ENCODE measurements around the gene ZNF561.
"Not testable (repeated sequence)": the region's sequence is repeated elsewhere in the genome, so short reads cannot be mapped to it uniquely, and the experiment has no call there.

The ZNF561 gene

DNA sequence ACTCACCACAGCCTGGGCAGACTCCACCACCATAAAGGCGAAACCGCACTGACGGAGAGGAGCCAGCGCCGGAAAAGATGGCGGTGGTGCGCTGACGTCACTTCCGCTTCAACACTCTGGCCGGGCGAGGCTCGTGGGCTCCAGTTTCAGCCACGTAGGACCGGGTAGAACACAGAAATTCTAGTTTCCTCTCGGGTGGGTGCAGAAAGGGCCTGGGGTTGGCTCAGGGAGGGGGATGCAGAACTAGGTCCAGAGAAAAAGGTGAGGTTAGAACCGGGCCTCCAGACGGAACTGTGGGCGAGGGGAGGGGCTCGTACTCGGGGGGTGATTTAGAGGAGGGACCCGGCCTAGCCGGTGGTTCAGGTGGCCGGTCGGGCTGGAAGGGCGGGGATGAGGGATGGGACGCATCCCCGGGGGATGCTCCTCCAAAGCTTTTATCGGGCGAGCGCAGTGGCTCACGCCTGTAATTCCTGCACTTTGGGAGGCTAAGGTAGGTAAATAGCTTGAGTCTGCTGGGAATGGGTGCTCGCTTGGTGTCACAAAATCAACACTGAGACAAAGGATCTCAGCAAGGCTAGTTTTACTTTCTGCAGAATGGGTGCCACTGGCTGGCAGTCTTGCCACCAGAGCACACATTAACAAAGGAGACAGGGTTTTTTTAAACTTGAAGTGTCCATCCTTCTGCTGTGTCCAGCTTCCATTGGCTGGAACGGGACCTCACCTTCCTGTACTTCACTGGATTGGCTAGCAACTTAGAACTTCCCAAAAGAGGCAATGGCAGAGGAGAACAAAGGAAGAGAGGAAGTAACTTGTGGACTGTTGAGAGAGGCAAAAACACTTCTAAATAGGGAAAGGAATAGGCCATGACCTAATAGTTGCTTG is at the start of gene ZNF561:
TSS of gene ZNF561 (minus strand) at position 77 of the 882 bp plus-strand sequence. CDS start 1,776 bp downstream, outside the sequence.
- Histone ChIP-seq H3K27me3 (no peaks in the 10 kb centered on the region), H3K9me3 (no peaks in the 10 kb centered on the region), H3K27ac (peak within 1 kb of the TSS; percentile 74 to 75), H3K4me1 (peaks cover 0 to 34% (median 16%) of the 10 kb centered on the region in 4 donors), H3K4me3 (peak within 1 kb of the TSS; percentile 57 to 73), H3K36me3 (peaks cover 26 to 31% (median 31%) of the 10 kb centered on the region in 3 donors)
- intact Hi-C loops (cut with DNase I; ENCODE audit: low total_unique reads), result loop anchor here (5.0 to 10.0 kb wide), 2 partner anchors 53 to 309 kb away; partner anchors contain the start of gene ZNF562
- no peak for TF ChIP-seq CTCF (IDR thresholded peaks at IDR 0.05)
- DNase-seq, result peak; percentile 79 to 91

GRCh38 chr19:9668544-9668943 is 47.5 kb upstream of the ZNF561 start:
- Histone ChIP-seq H3K4me1 (no peaks in the 10 kb centered on the region), H3K36me3 (peaks cover 30 to 40% (median 33%) of the 10 kb centered on the region in 3 donors), H3K4me3 (no peak overlapping the region), H3K27ac (no peak overlapping the region), H3K9me3 (peaks cover 0 to 36% (median 14%) of the 10 kb centered on the region in 3 donors), H3K27me3 (no peaks in the 10 kb centered on the region)
- no peak for TF ChIP-seq CTCF (IDR thresholded peaks at IDR 0.05)
- DNase-seq, result no peak
- intact Hi-C loops (cut with DNase I; ENCODE audit: low total_unique reads), result no loop called here

DNA sequence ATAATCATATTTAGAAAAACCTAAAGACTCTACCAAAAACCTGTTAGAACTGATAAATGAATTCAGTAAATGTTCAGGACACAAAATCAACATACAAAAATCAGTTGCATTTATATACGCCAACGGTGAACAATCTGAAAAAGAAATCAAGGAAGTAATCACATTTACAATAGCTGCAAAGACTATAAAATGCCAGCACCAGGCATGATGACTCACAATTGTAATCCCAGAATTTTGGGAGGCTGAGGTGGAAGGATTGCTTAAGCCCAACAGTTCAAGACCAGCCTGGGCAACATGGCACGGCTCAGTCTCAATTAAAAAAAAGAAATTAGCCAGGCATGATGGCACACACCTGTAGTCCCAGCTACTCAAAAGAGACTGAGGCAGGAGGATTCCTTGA is 46.9 kb upstream of the ZNF561 start:
- intact Hi-C loops (cut with DNase I; ENCODE audit: low total_unique reads), result no loop called here
- no peak overlapping the region for H3K27ac ChIP-seq
- no peak for DNase-seq
- H3K27me3 ChIP-seq, result no peaks in the 10 kb centered on the region
- H3K36me3 ChIP-seq, result peaks cover 28 to 36% (median 30%) of the 10 kb centered on the region in 3 donors
- H3K4me3 ChIP-seq, result no peak overlapping the region
- TF ChIP-seq CTCF (IDR thresholded peaks at IDR 0.05), result no peak
- peaks cover 0 to 29% (median 14%) of the 10 kb centered on the region in 3 donors for H3K9me3 ChIP-seq
- no peaks in the 10 kb centered on the region for H3K4me1 ChIP-seq

DNA sequence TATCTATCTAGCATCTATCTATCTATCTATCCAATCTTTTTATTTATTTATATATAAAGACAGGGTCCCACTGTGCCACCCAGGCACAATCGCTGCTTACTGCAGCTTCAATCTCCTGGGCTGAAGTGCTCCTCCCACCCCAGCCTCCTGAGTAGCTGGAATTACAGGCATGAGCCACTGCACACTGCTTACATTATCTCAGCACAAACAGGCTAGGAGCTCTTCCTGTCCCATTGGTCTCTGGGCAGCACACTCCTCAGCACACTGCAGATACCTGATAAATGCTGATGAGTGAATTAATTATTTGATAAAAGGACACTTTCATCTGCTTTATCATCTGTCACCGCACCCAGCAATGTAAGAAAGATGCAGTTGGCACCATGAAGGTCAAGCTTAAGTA is 37.7 kb upstream of the ZNF561 start:
- peaks cover 0 to 12% (median 11%) of the 10 kb centered on the region in 3 donors for H3K9me3 ChIP-seq
- H3K27me3 ChIP-seq, result no peaks in the 10 kb centered on the region
- TF ChIP-seq CTCF (IDR thresholded peaks at IDR 0.05), result no peak
- H3K36me3 ChIP-seq, result peaks cover 47 to 68% (median 58%) of the 10 kb centered on the region in 3 donors
- DNase-seq, result no peak
- H3K27ac ChIP-seq, result no peak overlapping the region
- intact Hi-C loops (cut with DNase I; ENCODE audit: low total_unique reads), result no loop called here
- no peaks in the 10 kb centered on the region for H3K4me1 ChIP-seq
- no peak overlapping the region for H3K4me3 ChIP-seq

- H3K36me3 ChIP-seq, result peaks cover 82 to 96% (median 95%) of the 10 kb centered on the region in 3 donors
- H3K4me1 ChIP-seq; H3K27ac ChIP-seq; intact Hi-C loops (cut with DNase I; ENCODE audit: low total_unique reads); H3K4me3 ChIP-seq; DNase-seq; H3K27me3 ChIP-seq: not testable (repeated sequence)
- H3K9me3 ChIP-seq, result peaks cover 0 to 37% (median 33%) of the 10 kb centered on the region in 3 donors
Measured at GRCh38 chr19:9653066-9653555, 32.1 kb upstream of the ZNF561 start.

GRCh38 chr19:9651464-9651863 is 30.4 kb upstream of the ZNF561 start:
- Histone ChIP-seq H3K36me3 (peaks cover 87 to 95% (median 94%) of the 10 kb centered on the region in 3 donors), H3K9me3 (peaks cover 0 to 37% (median 33%) of the 10 kb centered on the region in 3 donors)

More at GRCh38 chr19:9651464-9651863, 30.4 kb upstream of the ZNF561 start:
- H3K4me1 ChIP-seq; H3K4me3 ChIP-seq; intact Hi-C loops (cut with DNase I; ENCODE audit: low total_unique reads); DNase-seq; H3K27ac ChIP-seq; H3K27me3 ChIP-seq: not testable (repeated sequence)

Measured in tibial artery (tissue), 4 donors.